Inferior parietal cortex (tissue), 1 donor: Measurements from ENCODE around the gene FKBP14.
"Not testable (repeated sequence)": the region's sequence is repeated elsewhere in the genome, so short reads cannot be mapped to it uniquely, and the experiment has no call there.

Experiments used
- DNase-seq: peaks from one replicate; pipeline ENCODE4 v3.0.0-alpha.2; 2016; ENCODE audit errors: extremely low spot score

FKBP14 gene

GRCh38 chr7:29990931-29991330 lies 35.6 kb downstream of the FKBP14 start:
- no peak for DNase-seq

- DNase-seq: no peak
Observed at GRCh38 chr7:29989257-29989995, 37.1 kb downstream of the FKBP14 start, which contains the start of gene SCRN1. SCRN1 (minus strand) TSS chr7:29989801; CDS start chr7:29969067, 20,734 bp downstream.

- DNase-seq: peak; percentile 67
Observed at GRCh38 chr7:29988424-29989256, 37.9 kb downstream of the FKBP14 start.

DNA sequence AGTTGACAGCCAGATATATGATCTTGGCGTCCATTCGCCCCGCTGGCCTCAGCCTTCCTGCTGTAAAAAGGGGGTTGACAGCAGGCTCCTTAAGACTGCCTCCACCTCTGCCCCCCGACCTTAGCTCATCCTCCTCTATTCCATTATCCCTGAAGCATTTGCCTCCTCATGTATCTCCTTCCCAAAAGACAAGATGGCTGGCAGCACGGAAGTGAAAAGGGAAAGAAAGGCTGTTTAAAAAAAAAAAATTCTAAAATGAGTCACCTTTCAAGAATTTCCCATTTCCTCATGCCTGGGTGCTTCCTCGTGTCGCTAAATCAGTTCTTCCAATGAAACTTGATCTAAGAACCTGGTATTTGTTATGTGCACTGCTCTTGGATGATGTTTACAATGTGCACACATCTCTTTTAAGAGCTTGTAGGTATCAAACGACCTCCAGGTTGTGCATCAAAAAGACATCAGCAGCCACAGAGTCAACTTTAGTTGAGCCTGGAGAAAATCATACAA lies 38.6 kb downstream of the FKBP14 start:
- no peak for DNase-seq

DNA sequence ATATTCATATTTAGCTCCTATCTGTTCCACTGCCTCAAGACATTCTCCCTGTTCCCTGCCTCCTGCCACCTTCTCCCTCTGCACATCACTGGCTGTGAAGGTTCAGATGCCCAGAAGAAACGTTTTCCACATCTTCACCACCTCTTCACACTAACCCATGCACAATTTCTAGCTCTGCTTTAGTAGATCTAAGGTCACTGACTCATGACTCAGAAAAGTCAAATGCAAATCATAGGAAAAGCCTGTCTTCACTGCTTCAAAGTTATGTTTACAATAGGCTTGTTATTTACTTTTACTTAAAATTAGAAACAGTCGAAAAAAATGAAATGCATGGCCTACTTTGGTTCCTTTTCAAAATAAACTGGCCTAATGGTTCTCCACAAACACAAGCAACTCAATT lies 39.4 kb downstream of the FKBP14 start:
- no peak for DNase-seq

DNA sequence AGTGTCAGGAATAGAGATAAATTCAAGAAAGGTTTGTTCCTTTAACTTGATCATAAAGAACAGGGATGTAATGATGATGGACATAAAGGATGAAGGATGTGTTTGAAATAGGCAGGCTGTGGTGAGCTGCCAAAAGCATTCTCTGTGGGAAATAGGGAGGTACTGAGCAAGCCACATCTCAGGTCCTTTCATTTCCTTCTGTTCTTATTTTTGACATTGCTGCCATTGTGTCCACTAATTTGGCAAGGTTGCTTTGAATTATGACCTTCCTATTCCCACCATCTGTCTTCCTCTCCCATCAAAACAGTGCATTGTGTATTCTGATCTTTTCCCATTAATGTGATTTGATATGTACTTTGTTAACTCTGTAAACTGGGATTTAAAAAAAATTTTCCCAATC lies 46.4 kb downstream of the FKBP14 start:
- no peak for DNase-seq

- DNase-seq: no peak
Observed at GRCh38 chr7:29977886-29978651, 48.4 kb downstream of the FKBP14 start.

GRCh38 chr7:29976673-29977415 lies 49.7 kb downstream of the FKBP14 start:
- peak; percentile 63 for DNase-seq

DNA sequence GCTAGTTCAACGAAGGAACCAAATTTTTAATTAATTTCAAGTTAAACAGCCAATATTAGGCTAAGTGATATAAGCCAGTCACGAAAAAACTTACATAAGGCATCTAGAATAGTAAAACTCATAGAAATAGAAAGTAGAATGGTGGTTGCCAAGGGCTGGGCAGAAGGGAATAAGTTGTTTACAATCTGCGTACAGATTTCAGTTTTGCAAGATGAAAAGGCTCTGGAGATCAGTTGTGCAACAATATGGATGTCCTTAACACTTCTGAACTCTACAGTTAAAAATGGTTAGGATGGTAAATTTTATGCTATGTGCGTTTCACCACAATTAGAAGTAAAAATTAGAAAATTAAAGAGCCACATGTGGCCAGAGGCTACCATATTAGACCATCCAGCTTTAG lies 50.2 kb downstream of the FKBP14 start:
- no peak for DNase-seq

DNA sequence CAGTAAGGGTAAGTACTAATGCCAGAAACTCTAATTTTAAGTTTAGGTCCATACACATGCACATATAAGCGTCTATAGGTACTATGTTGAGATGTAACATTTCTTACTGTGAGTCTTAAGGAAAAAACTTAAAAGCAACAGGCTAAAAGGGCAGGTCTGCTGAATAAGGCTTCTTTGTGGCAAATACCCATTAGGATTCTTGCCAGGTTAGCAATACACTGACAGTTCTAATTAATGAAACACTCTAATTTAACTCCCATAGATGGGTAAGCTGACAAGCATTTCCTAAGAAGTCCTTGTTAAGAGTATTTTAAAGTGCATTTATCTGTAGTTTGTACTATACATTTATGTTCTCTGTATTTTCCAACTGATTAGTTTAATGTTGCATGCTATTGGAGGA lies 50.9 kb downstream of the FKBP14 start:
- no peak for DNase-seq

GRCh38 chr7:29974286-29974685 lies 52.2 kb downstream of the FKBP14 start:
- no peak for DNase-seq

- no peak for DNase-seq
Observed at GRCh38 chr7:29972315-29972669, 54.2 kb downstream of the FKBP14 start.

- DNase-seq: no peak
Observed at GRCh38 chr7:29971566-29972314, 54.8 kb downstream of the FKBP14 start.

DNA sequence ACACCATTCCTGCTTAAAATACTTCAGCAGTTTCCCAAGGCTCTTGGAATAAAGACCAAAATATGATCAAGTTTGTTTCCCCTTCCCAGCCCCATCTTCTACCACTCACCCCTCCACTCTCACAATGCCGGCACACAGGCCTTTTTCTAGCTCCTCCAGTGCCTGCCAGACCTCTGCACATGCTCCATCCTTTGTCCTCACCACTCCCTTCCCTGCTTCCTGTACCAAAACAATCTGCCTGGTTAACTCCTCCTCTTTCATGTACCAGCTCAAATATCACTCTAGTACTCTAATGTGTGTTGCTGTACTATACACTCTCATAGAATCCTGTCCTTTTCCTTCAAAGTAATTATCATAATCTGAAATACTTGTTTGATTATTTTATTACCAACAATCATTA lies 56.3 kb downstream of the FKBP14 start:
- DNase-seq: no peak

- no peak for DNase-seq
Observed at GRCh38 chr7:29969738-29970137, 56.8 kb downstream of the FKBP14 start.

GRCh38 chr7:29968683-29969395 lies 57.7 kb downstream of the FKBP14 start:
- DNase-seq: no peak

- DNase-seq: no peak
Observed at GRCh38 chr7:29965030-29965429, 61.5 kb downstream of the FKBP14 start.

DNA sequence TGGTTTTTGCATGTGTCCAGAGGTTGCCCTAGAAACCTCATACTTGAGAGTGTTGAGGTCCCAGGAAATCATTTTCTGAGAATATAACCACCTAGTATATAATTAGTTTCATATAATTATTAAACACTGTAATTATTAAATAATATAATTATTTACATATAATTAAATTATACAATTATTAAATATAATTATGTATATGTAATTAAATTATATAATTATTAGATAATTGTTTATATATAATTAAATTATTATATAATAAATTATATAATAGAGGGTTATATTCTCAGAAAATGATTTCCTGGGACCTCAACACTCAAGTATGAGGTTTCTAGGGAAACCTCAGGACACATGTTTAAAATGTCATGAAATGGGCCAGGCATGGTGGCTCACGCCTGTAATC lies 64.5 kb downstream of the FKBP14 start:
- no peak for DNase-seq

- not testable (repeated sequence) for DNase-seq
Observed at GRCh38 chr7:29961611-29962010, 64.9 kb downstream of the FKBP14 start.
